Neural progenitor cell (in vitro differentiated cells): Measurements from ENCODE around the gene TSPAN18.

Experiments used
- CTCF ChIP-seq: fragments of 200-600 bp; sonication (generic); IDR thresholded peaks from 2 replicates; pipeline ENCODE4 v1.5.1; 2017; ENCODE audit warnings: antibody characterized with exemption, mild to moderate bottlenecking
- EZH2 ChIP-seq: fragments of 200-600 bp; sonication (generic); IDR thresholded peaks from 2 replicates; pipeline ENCODE4 v1.6.1; 2017; ENCODE audit warnings: antibody characterized with exemption, mild to moderate bottlenecking, moderate library complexity

- TF ChIP-seq EZH2 (no peak), CTCF (no peak)
Observed at GRCh38 chr11:44971185-44971584, 244.4 kb downstream of the TSPAN18 start.
